Endothelial cell of umbilical vein (primary cell): Measurements from ENCODE around the gene DDIT3. TPM values are rescaled to one million over a fixed set of nuclear protein-coding genes. Genes with fewer than 3 reads are reported as not detected.

Experiments
- BruUV-seq: library from RNA; stranded (reverse); fragments of 400-500 nt; replicated peaks from 2 replicates; lab custom pipeline; 2021; lab: Mats Ljungman, UMichigan
- CTCF ChIA-PET: fragments of 300-600, 350-600 bp; sonication (Branson Sonifier 250); formaldehyde crosslinking; loops from one replicate; lab custom pipeline; 2021; ENCODE audit warnings: antibody characterized with exemption, inconsistent platforms; lab: Charles Lee
- POLR2A ChIA-PET: fragments of 300-600, 350-600 bp; sonication (Branson Sonifier 250); formaldehyde crosslinking; loops from one replicate; lab custom pipeline; 2021; ENCODE audit warnings: antibody characterized with exemption, inconsistent platforms; lab: Charles Lee
- DNase-seq: peaks from one replicate; pipeline ENCODE4 v3.0.0-alpha.2; 2011; ENCODE audit warnings: low read depth, low spot score
- FAIRE-seq: peaks from 2 replicates; lab custom pipeline; 2011; peaks lifted over from hg19 to GRCh38; lab: Jason Lieb, UNC
- H2AFZ ChIP-seq: 2 replicates; pipeline ENCODE4 v1.6.0; 2012; ENCODE audit warnings: low read depth, low read length, control low read depth, inconsistent platforms
- H3K27ac ChIP-seq: 2 replicates; pipeline ENCODE4 v1.5.1; 2011; ENCODE audit warnings: low read depth, mild to moderate bottlenecking, control low read depth, low read length, moderate library complexity; ENCODE audit not compliant: insufficient read depth
- H3K27me3 ChIP-seq, 2 experiments: 2 replicates each; pipeline versions ENCODE4 v1.6.0 to v1.6.1; 2011; ENCODE audit warnings: low read length in 2 of 2, mixed read lengths in 1 of 2; ENCODE audit not compliant: control insufficient read depth in 2 of 2, insufficient read depth in 2 of 2
- H3K36me3 ChIP-seq, 2 experiments: 2 replicates in 1 of 2; 3 replicates in 1 of 2; pipeline ENCODE4 v1.5.1; 2011; ENCODE audit warnings: low read length in 2 of 2, mild to moderate bottlenecking in 1 of 2, moderate library complexity in 1 of 2; ENCODE audit not compliant: control insufficient read depth in 2 of 2, insufficient read depth in 2 of 2; ENCODE audit errors: extremely low read depth in 1 of 2
- H3K4me1 ChIP-seq: 3 replicates; pipeline ENCODE4 v1.5.1; 2011; ENCODE audit warnings: mild to moderate bottlenecking, low read length; ENCODE audit not compliant: control insufficient read depth, insufficient read depth; ENCODE audit errors: extremely low read depth
- H3K4me2 ChIP-seq: 2 replicates; pipeline ENCODE4 v1.6.1; 2011; ENCODE audit warnings: low read length, control low read depth, mixed read lengths; ENCODE audit not compliant: insufficient read depth
- H3K4me3 ChIP-seq, 3 experiments: fragments of 200-600 bp in 1 of 3; sonication (generic), shearing (Covaris generic) in 1 of 3; replicated peaks in 1 of 3; 2 replicates each; pipeline ENCODE4 v1.5.1; 2011 to 2016; ENCODE audit warnings: control low read depth in 3 of 3, low read length in 3 of 3, mild to moderate bottlenecking in 2 of 3, inconsistent platforms in 1 of 3, low read depth in 1 of 3, moderate library complexity in 1 of 3; ENCODE audit not compliant: insufficient read depth in 1 of 3
- H3K79me2 ChIP-seq: 2 replicates; pipeline ENCODE4 v1.6.0; 2012; ENCODE audit warnings: low read length, inconsistent platforms; ENCODE audit not compliant: control insufficient read depth, insufficient read depth
- H3K9ac ChIP-seq: replicated peaks from 2 replicates; pipeline ENCODE3; 2011; ENCODE audit warnings: low read length, control low read depth; ENCODE audit not compliant: insufficient read depth; ENCODE audit errors: extremely low read depth
- H3K9me1 ChIP-seq: replicated peaks from 3 replicates; pipeline ENCODE4 v1.6.0; 2011; ENCODE audit warnings: mild to moderate bottlenecking, low read length; ENCODE audit not compliant: control insufficient read depth, insufficient read depth; ENCODE audit errors: extremely low read depth
- H3K9me3 ChIP-seq: replicated peaks from 2 replicates; pipeline ENCODE4 v1.5.1; 2012; ENCODE audit warnings: low read length, inconsistent platforms; ENCODE audit not compliant: control insufficient read depth, insufficient read depth
- H4K20me1 ChIP-seq: replicated peaks from 2 replicates; pipeline ENCODE3; 2011; ENCODE audit warnings: mild to moderate bottlenecking, low read length; ENCODE audit not compliant: control insufficient read depth, insufficient read depth; ENCODE audit errors: extremely low read depth
- CTCF ChIP-seq, 2 donors: IDR thresholded peaks; 1 replicate in 1 of 2; 2 replicates in 1 of 2; pipeline ENCODE4 v1.5.1; 2011; ENCODE audit warnings: low read length in 2 of 2, mild to moderate bottlenecking in 2 of 2, moderate library complexity in 2 of 2, control low read depth in 1 of 2, inconsistent platforms in 1 of 2, low read depth in 1 of 2; ENCODE audit not compliant: insufficient read depth in 1 of 2; ENCODE audit errors: extremely low read depth in 1 of 2
- EZH2 ChIP-seq: IDR thresholded peaks from 2 replicates; pipeline ENCODE4 v1.6.1; 2012; ENCODE audit warnings: borderline replicate concordance, low read depth, mild to moderate bottlenecking, moderate library complexity, low read length, inconsistent platforms; ENCODE audit not compliant: severe bottlenecking
- FOS ChIP-seq: IDR thresholded peaks from 2 replicates; pipeline ENCODE4 v1.6.1; 2011; ENCODE audit warnings: mild to moderate bottlenecking, low read length, moderate library complexity, borderline replicate concordance; ENCODE audit not compliant: insufficient read depth
- GATA2 ChIP-seq: IDR thresholded peaks from 2 replicates; pipeline ENCODE4 v1.7.0; 2011; ENCODE audit warnings: low read depth, mild to moderate bottlenecking, moderate library complexity, mixed read lengths, low read length; ENCODE audit not compliant: insufficient read length, insufficient read depth
- JUN ChIP-seq: IDR thresholded peaks from 2 replicates; pipeline ENCODE4 v1.6.1; 2011; ENCODE audit warnings: borderline replicate concordance, low read depth; ENCODE audit not compliant: insufficient read length, insufficient read depth
- MAX ChIP-seq: IDR thresholded peaks from 2 replicates; pipeline ENCODE4 v1.6.1; 2011; ENCODE audit not compliant: insufficient read depth, insufficient read length
- MYC ChIP-seq: IDR thresholded peaks from one replicate; pipeline ENCODE4 v1.6.1; 2011; ENCODE audit warnings: mild to moderate bottlenecking, low read depth, low read length
- POLR2A ChIP-seq: IDR thresholded peaks from 2 replicates; pipeline ENCODE4 v1.6.1; 2012; ENCODE audit warnings: low read depth, mild to moderate bottlenecking, control low read depth, low read length
- POLR2AphosphoS5 ChIP-seq: IDR thresholded peaks from 2 replicates; pipeline ENCODE4 v1.6.1; 2012; ENCODE audit warnings: low read depth, mild to moderate bottlenecking, control low read depth, low read length, moderate library complexity; ENCODE audit not compliant: insufficient read depth
- dilution Hi-C: fragments of 300-500 bp; cut with MboI; formaldehyde crosslinking; loops from one replicate; pipeline ENCODE4 v1.15.0; 2019; ENCODE audit warnings: low sequenced_read_pairs; ENCODE audit not compliant: extremely low pct_ligation_motif_present
- intact Hi-C: fragments of 100-400 bp; cut with micrococcal nuclease; formaldehyde crosslinking; loops from one replicate; pipeline ENCODE4 v1.10.0; 2022
- polyA plus RNA-seq, 4 experiments: library from polyadenylated mRNA; depleted of rRNA in 3 of 4; stranded (reverse) in 3 of 4; unstranded in 1 of 4; fragments of >200 nt; gene quantifications; 2 replicates each; pipeline versions ENCODE4 v1.2.1 to v1.2.3, GENCODE V29; 2011 to 2012; ENCODE audit warnings: missing spikeins in 1 of 4
- total RNA-seq: library from RNA; stranded (reverse); gene quantifications from 2 replicates; pipeline ENCODE4 v1.2.3, GENCODE V29; 2021

The DDIT3 gene
- total and polyA plus RNA-seq, 2 donors (not counting 3 experiments of a cell fraction or from before 2014, with no cell fraction given), result 13.7 to 22.0 TPM

DNA sequence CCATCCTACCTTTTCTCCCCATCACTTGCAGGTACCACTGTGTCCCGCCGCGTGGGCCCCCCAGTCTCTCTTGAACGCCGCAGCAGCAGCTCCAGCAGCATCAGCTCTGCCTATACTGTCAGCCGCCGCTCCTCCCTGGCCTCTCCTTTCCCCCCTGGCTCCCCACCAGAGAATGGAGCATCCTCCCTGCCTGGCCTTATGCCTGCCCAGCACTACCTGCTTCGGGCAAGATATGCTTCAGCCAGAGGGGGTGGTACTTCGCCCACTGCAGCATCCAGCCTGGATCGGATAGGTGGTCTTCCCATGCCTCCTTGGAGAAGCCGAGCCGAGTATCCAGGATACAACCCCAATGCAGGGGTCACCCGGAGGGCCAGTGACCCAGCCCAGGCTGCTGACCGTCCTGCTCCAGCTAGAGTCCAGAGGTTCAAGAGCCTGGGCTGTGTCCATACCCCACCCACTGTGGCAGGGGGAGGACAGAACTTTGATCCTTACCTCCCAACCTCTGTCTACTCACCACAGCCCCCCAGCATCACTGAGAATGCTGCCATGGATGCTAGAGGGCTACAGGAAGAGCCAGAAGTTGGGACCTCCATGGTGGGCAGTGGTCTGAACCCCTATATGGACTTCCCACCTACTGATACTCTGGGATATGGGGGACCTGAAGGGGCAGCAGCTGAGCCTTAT is 49.9 kb downstream of the DDIT3 start:
- ChIA-PET CTCF (interaction anchor here (4.0 kb wide), 1 partner anchor 11 kb away, joined by 17 read pairs; the partner anchor contains the start of gene GLI1), POLR2A (interaction anchor here (0.6 kb wide), 1 partner anchor 17 kb away, joined by 8 read pairs; no protein-coding TSS in a partner anchor)
- no peak overlapping the region for H3K9ac ChIP-seq
- intact Hi-C loops, result no loop called here
- H3K27me3 ChIP-seq, result peaks cover 42 to 48% of the 10 kb centered on the region in 2 experiments
- no peak overlapping the region for H2AFZ ChIP-seq
- H4K20me1 ChIP-seq, result no peaks in the 10 kb centered on the region
- H3K4me3 ChIP-seq, result no peak overlapping the region
- H3K4me2 ChIP-seq, result no peak overlapping the region
- DNase-seq, result no peak
- H3K9me3 ChIP-seq, result no peaks in the 10 kb centered on the region
- dilution Hi-C loops, result no loop called here
- no peaks in the 10 kb centered on the region for H3K9me1 ChIP-seq
- no peak for TF ChIP-seq POLR2A
- no peak for TF ChIP-seq CTCF (IDR thresholded peaks at IDR 0.05; ENCODE audit: extremely low read depth in 1 of 2, insufficient read depth in 1 of 2, low read depth in 1 of 2, low read length in 2 of 2)
- no peak for TF ChIP-seq JUN
- no peak for TF ChIP-seq FOS
- TF ChIP-seq EZH2, result no peak
- no peak for TF ChIP-seq POLR2AphosphoS5
- TF ChIP-seq GATA2, result no peak
- no peak for TF ChIP-seq MYC
- no peak for TF ChIP-seq MAX
- H3K4me1 ChIP-seq, result no peaks in the 10 kb centered on the region
- no peaks in the 10 kb centered on the region for H3K36me3 ChIP-seq
- BruUV-seq, result no TSS peak
- no peaks in the 10 kb centered on the region for H3K79me2 ChIP-seq
- no peak overlapping the region for H3K27ac ChIP-seq
- FAIRE-seq, result no peak
